ENCODE data around the gene PROZ. TPM values are rescaled to one million over a fixed set of nuclear protein-coding genes. Genes with fewer than 3 reads are reported as not detected.

PROZ gene
- total and polyA plus RNA-seq, 2 of the 13 experiments (the other 11 are each of a cell fraction or from before 2014, with no cell fraction given) = 5.6 to 22.5 TPM

DNA sequence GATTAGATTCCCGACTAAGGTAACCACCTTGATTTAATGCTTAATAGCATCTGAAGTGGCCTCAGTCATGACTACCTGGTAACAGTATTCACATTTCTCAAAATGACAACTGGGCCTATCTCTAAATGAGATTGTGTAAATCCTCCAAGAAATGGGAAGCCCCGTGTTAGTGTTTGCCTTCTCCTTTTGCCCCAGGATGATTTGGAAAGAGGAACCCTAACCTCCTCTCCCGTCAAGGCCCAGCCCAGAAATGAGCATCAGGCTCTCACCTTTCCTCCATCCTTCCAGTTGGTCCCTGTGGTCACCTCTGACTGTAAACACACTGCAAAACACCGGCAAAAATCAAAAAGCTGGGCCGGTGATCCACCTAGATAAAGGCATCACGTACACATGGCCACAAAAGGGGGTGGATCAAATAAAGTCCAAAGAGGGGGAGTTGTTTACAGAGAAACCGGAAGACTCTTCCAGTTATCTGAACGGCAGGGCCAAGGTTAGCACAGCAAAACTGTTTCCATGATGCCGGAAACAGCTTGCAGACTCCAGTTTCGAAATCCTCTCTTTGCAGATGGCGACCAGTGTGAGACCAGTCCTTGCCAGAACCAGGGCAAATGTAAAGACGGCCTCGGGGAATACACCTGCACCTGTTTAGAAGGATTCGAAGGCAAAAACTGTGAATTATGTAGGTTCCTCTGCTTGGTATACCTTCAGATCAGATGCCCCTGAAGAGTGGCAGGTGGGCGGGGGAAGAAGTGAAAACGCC lies 19.5 kb upstream of the PROZ start (continued):
- TF ChIP-seq, protein P1, sequence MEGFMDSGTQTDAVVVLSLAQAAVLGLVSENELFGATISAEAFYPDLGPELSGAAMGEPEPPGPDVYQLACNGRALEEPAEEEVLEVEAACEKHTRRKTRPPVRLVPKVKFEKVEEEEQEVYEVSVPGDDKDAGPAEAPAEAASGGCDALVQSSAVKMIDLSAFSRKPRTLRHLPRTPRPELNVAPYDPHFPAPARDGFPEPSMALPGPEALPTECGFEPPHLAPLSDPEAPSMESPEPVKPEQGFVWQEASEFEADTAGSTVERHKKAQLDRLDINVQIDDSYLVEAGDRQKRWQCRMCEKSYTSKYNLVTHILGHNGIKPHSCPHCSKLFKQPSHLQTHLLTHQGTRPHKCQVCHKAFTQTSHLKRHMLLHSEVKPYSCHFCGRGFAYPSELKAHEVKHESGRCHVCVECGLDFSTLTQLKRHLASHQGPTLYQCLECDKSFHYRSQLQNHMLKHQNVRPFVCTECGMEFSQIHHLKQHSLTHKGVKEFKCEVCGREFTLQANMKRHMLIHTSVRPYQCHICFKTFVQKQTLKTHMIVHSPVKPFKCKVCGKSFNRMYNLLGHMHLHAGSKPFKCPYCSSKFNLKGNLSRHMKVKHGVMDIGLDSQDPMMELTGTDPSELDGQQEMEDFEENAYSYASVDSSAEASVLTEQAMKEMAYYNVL (CRISPR knock-in tag; IDR thresholded peaks at IDR 0.05; ENCODE audit: borderline replicate concordance) = peak; percentile 93; the same call in 1 of the 2 replicates
- TF ChIP-seq, protein P2, sequence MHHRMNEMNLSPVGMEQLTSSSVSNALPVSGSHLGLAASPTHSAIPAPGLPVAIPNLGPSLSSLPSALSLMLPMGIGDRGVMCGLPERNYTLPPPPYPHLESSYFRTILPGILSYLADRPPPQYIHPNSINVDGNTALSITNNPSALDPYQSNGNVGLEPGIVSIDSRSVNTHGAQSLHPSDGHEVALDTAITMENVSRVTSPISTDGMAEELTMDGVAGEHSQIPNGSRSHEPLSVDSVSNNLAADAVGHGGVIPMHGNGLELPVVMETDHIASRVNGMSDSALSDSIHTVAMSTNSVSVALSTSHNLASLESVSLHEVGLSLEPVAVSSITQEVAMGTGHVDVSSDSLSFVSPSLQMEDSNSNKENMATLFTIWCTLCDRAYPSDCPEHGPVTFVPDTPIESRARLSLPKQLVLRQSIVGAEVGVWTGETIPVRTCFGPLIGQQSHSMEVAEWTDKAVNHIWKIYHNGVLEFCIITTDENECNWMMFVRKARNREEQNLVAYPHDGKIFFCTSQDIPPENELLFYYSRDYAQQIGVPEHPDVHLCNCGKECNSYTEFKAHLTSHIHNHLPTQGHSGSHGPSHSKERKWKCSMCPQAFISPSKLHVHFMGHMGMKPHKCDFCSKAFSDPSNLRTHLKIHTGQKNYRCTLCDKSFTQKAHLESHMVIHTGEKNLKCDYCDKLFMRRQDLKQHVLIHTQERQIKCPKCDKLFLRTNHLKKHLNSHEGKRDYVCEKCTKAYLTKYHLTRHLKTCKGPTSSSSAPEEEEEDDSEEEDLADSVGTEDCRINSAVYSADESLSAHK (CRISPR knock-in tag; IDR thresholded peaks at IDR 0.05; ENCODE audit: borderline replicate concordance) = no peak
- no peak for TF ChIP-seq ZNF703 (CRISPR knock-in tag; IDR thresholded peaks at IDR 0.05; ENCODE audit: borderline replicate concordance)
- TF ChIP-seq, protein P3, sequence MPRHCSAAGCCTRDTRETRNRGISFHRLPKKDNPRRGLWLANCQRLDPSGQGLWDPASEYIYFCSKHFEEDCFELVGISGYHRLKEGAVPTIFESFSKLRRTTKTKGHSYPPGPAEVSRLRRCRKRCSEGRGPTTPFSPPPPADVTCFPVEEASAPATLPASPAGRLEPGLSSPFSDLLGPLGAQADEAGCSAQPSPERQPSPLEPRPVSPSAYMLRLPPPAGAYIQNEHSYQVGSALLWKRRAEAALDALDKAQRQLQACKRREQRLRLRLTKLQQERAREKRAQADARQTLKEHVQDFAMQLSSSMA (CRISPR knock-in tag; IDR thresholded peaks at IDR 0.05) = no peak
- no peak for TF ChIP-seq ZC3H4 (CRISPR knock-in tag; IDR thresholded peaks at IDR 0.05; ENCODE audit: borderline replicate concordance)
- no peak for TF ChIP-seq NRL (CRISPR knock-in tag; IDR thresholded peaks at IDR 0.05; ENCODE audit: borderline replicate concordance)
- peak; percentile 96 for TF ChIP-seq ELF3 (CRISPR knock-in tag; IDR thresholded peaks at IDR 0.05)
- peak; percentile 63 for TF ChIP-seq SRF (IDR thresholded peaks at IDR 0.05; ENCODE audit: low read depth, low read length)
- TF ChIP-seq ZSCAN12 (CRISPR knock-in tag; IDR thresholded peaks at IDR 0.05) = no peak; the same call in 1 of the 2 replicates
- no peak for TF ChIP-seq ZSCAN30 (CRISPR knock-in tag; IDR thresholded peaks at IDR 0.05)
- TF ChIP-seq, protein P4, sequence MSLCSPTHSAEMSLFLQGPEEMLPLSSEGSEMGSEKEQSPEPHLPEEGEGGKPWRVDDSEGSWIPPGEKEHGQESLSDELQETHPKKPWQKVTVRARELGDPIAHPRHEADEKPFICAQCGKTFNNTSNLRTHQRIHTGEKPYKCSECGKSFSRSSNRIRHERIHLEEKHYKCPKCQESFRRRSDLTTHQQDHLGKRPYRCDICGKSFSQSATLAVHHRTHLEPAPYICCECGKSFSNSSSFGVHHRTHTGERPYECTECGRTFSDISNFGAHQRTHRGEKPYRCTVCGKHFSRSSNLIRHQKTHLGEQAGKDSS (CRISPR knock-in tag; IDR thresholded peaks at IDR 0.05; ENCODE audit: borderline replicate concordance, low read depth) = no peak; the same call in none of the 2 replicates
- TF ChIP-seq ZNF550 (CRISPR knock-in tag; IDR thresholded peaks at IDR 0.05; ENCODE audit: borderline replicate concordance) = no peak
- no peak for TF ChIP-seq ZNF546 (CRISPR knock-in tag; conservative IDR thresholded peaks at IDR 0.05)
- TF ChIP-seq, protein P5, sequence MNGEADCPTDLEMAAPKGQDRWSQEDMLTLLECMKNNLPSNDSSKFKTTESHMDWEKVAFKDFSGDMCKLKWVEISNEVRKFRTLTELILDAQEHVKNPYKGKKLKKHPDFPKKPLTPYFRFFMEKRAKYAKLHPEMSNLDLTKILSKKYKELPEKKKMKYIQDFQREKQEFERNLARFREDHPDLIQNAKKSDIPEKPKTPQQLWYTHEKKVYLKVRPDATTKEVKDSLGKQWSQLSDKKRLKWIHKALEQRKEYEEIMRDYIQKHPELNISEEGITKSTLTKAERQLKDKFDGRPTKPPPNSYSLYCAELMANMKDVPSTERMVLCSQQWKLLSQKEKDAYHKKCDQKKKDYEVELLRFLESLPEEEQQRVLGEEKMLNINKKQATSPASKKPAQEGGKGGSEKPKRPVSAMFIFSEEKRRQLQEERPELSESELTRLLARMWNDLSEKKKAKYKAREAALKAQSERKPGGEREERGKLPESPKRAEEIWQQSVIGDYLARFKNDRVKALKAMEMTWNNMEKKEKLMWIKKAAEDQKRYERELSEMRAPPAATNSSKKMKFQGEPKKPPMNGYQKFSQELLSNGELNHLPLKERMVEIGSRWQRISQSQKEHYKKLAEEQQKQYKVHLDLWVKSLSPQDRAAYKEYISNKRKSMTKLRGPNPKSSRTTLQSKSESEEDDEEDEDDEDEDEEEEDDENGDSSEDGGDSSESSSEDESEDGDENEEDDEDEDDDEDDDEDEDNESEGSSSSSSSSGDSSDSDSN (CRISPR knock-in tag; IDR thresholded peaks at IDR 0.05) = peak; percentile 47; the same call in 1 of the 2 replicates
- peak; percentile 81 for TF ChIP-seq GATAD1 (CRISPR knock-in tag; IDR thresholded peaks at IDR 0.05)
- TF ChIP-seq ZNF337 (CRISPR knock-in tag; IDR thresholded peaks at IDR 0.05; ENCODE audit: borderline replicate concordance, low read depth) = no peak
- TF ChIP-seq KDM3A (CRISPR knock-in tag; IDR thresholded peaks at IDR 0.05; ENCODE audit: low read depth) = no peak
- peak; percentile 78 for TF ChIP-seq ZNF547 (CRISPR knock-in tag; IDR thresholded peaks at IDR 0.05)

Data from HepG2 (cell line).